Stimulated activated naive CD4-positive, alpha-beta T cell (primary cell): ENCODE measurements around the gene PLEKHA5.
"Not testable (repeated sequence)": the region's sequence is repeated elsewhere in the genome, so short reads cannot be mapped to it uniquely, and the experiment has no call there.

Source experiments
- DNase-seq, 6 experiments: peaks; one replicate each; lab custom pipeline; 2025; lab: John Stamatoyannopoulos, UW

The PLEKHA5 gene

DNA sequence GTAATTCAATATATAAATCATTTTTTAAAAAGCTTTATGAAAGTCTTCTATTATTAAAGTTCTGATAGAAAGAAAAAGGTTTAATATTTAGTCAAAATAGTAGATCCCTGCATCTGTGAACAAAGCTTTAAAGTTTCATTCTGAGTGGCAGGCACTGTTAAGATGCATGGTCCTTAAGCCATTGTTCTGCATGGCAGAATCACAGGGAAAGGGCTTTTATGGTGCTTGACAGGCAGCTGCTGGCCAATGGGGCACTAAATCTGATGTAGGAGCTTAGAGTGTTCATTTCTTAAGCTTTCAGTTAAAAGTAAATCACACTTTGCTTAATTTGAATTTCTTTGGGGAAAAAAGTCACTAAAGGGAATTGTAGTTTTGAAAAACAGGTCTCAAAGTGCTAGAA lies 148.2 kb downstream of the PLEKHA5 start:
- no peak for DNase-seq

DNA sequence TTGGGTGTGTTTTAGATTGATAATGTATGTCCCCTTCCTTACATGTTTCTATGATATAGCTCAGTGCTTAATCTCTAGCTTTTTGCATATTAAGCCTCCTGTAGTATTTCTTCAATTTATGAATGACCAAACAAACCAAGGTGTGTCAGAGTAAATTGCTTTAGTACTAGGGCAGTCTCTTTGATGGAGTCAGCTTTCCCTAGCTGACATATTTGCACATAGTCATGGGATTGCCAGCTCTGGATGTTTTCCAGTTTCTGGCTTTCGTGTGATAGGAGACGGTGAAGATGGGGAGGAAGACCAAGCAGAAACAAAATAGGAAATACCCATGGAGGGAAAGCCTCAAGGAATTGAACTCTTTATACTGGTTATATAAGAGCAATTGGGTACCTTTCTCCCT lies 148.9 kb downstream of the PLEKHA5 start:
- DNase-seq, result no peak

DNA sequence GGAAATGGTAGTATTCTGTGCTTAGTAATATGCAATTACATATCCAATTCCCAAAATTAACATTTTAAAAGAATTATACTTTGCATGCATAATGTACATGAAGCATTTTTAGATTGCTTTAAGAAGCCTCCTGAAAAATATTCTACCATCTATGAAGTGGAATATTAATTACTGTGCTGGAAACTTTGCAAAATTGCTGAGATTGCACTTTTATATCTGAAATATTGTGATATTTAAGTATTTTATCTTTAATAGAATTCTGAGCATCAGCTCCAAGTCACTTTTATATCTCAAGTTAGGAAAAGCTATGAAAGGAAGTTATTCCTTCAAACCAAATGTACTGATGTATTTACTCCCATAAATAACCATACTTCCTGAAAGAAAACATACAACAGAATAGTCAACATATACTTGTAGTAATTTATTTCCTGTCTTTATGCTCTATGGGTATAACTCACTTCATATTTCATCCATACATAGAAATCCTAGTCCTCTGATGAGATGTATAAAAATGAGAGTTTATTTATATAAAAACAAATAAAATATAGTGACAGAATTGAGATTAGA lies 152.7 kb downstream of the PLEKHA5 start:
- no peak for DNase-seq

DNA sequence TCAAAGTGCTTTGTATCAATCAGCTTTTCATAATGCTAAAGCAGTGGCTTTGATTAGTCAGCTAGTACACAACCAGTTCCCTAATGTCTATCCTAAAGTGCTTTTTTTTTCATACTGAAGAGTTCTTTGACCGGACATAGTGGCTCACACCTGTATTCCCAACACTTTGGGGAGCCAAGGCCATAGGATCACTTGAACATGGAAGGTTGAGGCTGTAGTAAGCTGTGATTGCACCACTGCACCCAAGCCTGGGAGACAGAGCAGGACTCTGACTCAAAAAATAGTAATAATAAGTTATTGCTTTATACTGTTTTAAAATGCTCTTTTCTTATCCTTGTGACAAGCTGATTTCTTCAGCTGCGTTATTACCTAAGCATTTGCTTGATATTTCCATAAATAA lies 155.1 kb downstream of the PLEKHA5 start:
- no peak for DNase-seq

DNA sequence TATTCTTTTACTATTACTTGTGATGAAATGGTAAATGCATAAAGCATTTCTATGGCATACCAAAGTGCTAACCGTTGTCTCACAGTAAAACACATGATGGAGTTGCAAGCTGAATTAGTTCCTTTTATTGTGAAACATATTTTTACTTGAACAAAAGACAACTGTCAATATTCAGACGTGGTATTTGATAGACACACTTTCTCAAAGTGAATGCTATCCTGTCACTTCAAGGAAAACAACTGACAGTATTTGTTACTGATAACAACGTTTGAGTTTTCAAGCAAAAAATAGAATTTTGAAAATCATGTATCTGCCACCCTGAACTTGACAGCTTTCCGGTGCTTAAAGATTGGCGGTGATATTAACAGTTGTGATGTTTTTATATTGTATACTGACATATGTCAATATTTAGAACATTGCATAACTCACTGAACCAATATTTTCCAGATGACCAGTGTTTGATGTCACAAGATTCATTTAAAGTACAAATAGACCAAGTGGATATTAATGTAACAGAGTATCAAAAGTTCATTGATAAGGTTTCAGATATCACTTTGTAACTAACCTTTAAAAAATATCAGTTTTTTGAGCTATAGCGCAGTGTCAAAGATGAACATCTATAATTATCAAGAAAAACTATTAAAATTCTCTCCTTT lies 156.4 kb downstream of the PLEKHA5 start:
- DNase-seq, result no peak

DNA sequence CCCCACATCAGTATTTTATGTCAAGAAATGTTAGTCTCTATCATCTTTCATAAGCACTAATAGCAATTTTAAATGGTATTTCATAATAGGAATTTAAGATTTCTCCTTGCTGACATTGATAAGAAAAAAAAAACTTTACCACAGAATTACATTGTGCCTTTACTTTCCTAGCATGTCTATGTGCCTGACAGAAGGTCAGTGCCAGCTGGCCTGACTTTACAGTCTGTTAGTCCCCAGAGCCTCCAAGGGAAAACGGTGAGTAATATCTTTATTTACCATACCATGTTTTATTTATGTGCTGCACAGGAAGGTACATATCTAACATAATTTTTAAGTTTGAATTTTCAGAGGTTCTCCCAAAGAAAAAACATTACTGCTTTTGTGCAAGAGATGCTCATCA lies 157.8 kb downstream of the PLEKHA5 start:
- DNase-seq, result no peak

DNA sequence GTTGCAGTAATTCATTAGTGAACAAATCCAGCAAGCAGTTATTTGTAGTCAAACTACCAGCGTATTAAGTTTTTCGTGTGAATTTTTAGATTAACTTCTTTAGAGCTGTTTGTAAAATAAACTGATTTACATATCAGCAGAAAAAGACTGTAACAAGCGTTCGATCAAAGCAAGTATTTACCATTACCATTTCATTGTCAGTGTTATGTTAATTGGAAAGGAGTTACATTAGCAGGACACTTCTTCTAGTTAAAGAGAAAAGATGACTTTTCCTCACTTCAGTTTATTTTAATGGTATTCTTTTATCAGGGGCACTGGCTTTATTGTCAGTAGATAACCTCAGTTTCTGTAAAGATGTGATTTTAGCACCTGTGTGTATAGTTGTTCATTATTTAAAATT lies 158.6 kb downstream of the PLEKHA5 start:
- no peak for DNase-seq

DNA sequence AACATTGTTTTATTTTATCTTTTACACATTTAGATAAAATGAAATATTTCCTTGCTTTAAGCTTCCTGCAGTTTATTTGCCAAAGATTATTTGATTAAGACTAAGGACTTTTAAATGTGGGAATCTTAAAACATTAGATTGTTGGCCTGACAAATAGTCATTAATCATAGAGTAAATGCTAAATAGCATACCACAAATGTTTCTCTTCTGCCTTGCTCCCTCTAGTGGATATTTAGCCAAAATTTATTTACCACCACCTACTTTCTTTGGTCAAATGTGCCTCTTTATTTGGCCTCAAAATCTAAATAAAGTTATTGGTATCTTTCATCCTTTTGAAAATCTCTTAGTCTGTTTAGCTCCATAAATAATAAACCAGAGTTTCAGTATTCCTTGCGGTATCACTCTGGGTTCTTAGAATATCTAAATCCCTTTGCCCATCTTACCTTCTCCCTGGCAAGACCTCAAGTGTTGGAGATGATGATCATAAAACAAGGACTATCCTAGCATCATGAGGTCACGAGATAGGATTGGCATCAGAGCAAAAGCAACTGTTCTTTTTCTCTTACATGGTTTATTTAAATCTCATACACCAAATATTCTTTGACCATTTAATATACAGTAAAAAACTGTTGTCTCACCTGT lies 159.2 kb downstream of the PLEKHA5 start:
- peak in 1 of 6 experiments; percentile 6 for DNase-seq

DNA sequence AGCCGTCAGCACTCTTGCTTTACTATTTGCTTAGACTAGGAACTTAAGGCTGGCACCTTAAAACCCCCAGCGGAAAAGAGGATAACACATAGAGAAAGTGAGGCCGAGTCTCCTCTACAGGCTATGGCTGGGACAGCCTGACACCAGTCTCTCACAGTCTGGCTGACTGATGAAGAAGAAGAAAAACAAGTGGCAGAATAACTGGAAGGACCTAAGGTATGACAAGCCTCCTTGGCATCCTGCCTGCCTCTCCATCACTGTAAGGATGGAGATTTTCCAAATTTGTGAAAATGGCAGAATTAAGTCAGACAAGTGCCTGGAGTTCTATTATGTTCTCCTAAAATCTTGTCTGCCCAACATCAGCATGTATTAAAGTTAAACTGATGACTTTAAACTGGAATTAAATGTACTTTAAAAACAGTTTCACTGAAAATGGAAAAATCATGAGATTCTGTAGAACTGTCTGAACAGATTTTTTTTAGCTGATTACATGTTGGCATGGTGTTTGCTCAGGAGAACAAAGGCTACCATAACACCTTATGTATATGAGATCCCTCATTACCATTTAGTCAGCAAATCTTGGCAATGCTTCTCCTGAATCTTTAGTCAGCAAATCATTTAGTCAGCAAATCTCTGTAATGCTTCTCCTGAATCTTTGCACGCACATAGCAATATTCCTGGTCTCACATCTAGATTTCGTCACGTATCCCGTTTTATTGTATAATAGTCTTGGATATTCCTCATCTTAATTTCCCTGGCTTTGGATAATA lies 169.5 kb downstream of the PLEKHA5 start:
- DNase-seq, result no peak

DNA sequence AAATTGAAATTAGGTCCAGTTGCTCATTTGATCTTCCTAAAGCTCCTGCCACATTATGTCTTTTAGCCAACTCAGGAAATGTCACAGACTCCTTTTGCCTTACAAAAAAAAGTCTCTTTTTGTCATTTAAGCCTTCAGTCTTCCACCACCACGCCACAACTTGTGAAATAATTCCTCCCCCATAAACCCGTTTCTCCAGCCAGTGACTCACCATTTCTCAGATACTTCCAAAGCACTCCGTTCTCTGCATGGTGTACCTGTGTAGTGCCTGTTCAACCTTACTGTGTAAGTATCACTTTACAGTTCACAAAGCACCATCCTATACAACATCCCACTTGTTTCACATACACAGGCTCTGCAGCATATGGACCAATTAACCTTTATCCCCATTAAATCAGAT lies 170.2 kb downstream of the PLEKHA5 start:
- DNase-seq, result no peak

DNA sequence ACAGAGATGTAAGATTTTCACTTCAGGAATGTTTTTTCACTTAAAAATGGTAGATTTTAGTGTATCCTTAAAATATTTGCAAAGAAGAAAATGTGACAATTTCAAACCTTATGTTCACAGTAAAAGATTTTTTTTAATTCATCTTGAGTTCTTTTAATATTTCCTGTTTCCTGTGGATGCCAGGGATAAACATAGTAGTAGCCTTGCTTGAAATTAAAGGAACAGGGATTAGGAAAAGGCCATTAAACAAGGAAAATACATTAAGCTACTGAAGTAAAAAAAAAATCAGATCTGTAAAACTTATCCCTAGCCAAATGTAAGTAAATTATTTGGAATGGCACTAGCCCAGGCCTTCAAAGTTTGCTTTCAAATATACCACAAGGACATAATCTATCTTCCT lies 171.7 kb downstream of the PLEKHA5 start:
- DNase-seq, result no peak

DNA sequence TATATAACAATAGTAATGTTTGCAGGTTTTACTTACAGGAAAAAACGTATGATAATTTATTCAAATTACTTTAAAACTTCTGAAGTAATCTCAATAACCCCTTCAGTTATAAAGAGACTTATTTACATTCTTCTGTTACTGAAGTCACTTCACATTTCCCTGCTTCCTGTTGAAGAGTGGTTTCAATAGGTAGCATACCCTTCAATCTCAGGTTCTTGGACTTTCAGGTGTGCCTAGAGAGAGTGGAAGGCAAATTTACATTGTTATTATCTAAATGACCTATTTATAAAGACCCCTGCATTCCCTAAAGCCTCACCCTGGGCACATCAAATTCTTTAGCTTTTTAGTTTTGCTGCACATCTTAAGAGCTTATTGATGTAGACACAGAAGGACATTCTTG lies 172.2 kb downstream of the PLEKHA5 start:
- no peak for DNase-seq

DNA sequence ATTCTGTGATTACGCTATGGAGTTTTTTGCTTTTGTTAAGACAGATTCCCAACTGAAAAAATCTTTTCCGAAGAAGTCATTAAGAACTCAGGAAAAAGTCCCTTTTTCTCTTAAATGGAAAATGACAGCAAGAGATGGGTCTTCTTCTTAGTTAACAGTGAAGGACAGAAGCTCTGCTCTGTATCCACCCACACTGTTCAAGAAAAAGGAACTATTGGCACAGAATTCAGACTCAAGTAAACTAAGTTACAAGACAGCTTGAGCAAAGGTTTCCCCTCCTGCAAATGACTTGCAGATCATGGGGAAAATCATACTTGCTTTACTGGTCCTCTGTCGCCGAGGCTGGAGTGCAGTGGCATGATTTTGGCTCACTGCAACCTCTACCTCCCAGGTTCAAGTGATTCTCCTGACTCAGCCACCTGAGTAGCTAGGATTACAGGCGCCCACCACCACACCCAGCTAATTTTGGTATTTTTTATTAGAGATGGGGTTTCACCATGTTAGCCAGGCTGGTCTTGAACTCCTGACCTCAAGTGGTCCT lies 172.6 kb downstream of the PLEKHA5 start:
- DNase-seq, result no peak

DNA sequence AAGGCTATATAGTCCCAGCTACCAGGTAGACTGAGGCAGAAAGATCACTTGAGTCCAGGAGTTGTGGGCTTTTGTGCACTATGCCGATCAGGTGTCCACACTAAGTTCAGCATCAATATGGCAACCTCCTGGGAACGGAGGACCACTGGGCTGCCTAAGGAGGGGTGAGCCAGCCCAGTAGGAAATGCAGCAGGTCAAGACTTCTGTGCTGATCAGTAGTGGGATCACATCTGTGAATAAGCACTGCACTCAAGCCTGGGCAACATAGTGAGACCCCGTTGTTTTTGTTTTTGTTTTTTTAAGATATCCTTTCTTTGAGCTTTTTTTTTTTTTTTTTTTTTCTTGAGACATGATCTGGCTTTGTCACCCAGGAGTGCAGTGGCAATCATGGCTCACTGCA lies 174.0 kb downstream of the PLEKHA5 start:
- DNase-seq, result no peak

DNA sequence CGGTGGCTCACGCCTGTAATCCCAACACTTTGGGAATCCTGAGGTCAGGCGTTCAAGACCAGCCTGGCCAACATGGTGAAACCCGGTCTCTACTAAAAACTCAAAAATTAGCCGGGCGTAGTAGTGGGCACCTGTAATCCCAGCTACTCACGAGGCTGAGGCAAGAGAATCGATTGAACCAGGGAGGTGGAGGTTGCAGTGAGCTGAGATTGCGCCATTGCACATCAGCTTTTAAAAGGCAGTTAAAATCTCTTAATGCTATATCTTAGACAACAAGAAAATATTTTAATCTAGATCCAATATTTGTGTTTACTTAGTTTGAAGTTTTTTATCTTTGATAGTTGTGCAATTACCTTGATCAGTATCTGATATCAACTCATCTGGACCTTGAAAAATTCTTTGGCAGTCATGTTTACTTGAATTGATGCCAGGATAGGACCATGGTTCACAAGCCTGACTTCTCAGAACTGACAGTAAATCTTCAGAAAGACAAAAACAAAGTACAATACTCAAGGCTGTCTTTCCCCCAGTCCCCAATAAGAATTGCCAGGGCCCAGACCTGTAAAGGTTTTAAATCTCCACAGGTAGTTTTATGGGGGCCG lies 174.7 kb downstream of the PLEKHA5 start:
- no peak for DNase-seq

DNA sequence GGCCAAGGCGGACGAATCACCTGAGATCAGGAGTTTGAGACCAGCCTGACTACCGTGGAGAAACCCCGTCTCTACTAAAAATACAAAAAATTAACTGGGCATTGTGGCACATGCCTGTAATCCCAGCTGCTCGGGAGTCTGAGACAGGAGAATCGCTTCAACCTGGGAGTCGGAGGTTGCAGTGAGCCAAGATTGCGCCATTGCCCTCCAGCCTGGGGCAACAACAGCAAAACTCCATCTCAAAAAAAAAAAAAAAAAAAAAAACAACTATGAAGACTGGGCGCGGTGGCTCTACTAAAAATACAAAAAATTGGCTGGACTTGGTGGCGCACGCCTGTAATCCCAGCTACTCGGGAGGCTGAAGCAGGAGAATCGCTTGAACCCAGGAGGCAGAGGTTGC lies 176.1 kb downstream of the PLEKHA5 start:
- not testable (repeated sequence) for DNase-seq

DNA sequence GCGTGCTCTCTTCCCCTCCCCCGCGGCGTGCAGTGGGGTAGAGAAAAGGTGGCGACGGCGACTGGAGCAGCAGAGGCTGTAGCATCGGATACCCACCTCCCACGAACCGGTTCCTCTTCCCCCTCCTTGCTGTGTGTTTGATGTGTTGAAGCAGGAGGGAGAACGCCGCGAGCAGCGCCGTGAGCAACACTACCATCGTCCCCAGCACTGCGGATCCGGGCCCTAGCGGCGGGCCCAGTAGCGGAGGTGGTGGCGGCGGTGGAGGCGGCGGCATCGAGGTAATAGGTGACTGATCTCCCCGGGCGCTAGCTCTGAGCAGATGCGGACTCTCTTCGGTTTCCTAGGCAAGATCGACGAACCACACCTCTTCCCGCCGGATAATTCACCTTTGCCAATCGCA lies 176.8 kb downstream of the PLEKHA5 start:
- no peak for DNase-seq

DNA sequence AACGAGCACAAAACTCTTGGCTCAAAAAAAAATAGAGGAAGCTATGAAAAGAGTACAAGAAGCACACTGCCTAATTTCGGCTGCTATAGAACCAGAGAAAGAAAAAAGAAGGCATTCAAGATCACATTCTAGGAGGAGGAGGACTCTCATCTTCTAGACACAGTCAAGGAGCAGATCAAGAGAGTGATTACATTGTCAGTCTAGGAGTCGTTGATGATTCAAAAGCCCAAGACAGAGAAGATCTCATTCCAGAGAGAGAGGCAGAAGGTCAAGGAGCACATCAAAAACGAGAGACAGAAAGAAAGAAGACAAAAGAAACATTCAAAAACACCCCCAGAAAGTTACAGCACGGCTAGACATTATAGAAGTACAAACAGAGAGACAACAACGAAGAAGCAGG lies 177.9 kb downstream of the PLEKHA5 start:
- DNase-seq, result no peak

DNA sequence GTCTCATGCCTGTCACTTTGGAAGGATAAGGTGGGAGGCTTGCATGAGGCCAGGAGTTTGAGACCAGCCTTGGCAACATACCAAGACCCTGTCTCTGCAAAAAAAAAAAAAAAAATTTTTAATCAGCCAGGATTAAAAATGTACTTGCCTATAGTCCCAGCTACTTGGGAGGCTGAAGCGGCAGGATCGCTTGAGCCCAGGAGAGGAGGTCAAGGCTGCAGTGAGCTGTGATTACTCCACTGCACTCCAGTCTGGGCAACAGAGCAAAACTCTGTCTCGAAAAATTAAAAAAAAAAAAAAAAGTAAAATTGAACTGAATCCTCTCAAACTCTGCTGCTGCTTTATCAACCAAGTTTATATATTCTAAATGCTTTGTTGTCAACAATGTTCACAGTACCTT lies 181.6 kb downstream of the PLEKHA5 start:
- no peak for DNase-seq

DNA sequence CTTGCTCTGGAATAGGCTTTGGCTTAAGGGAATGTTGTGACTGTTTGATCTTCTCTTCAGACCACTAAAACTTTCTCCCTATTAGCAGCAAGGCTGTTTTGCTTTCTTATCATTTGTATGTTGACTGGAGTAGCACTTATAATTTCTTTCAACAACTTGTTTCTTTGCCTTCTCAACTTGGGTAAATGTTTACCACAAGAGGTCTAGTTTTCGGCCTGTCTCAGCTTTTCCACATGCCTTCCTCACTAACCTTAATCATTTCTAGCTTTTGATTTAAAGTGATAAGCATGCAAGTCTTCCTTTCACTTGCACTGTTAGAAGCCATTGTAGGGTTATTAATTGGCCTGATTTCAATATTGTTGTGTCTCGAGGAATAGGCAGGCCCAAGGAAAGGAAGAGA lies 183.1 kb downstream of the PLEKHA5 start:
- no peak for DNase-seq

DNA sequence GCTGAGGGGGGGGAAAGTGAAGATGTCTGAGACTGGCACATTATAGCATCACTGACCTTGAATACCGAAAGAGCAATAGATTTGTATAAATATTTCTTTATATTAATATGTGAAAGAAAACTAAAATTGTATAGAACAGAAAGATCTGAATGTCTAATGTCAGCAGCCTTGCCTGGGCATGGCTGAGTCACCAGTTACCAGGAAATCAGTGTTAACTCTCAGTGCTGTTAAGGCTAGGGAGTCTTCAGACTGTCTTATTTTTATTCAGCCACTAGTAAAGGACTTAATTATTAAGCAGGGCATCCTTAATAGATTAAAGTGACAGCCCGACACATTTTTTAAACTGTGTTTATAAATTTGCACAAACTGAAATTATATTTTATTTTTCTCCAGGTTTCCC lies 186.9 kb downstream of the PLEKHA5 start:
- no peak for DNase-seq

DNA sequence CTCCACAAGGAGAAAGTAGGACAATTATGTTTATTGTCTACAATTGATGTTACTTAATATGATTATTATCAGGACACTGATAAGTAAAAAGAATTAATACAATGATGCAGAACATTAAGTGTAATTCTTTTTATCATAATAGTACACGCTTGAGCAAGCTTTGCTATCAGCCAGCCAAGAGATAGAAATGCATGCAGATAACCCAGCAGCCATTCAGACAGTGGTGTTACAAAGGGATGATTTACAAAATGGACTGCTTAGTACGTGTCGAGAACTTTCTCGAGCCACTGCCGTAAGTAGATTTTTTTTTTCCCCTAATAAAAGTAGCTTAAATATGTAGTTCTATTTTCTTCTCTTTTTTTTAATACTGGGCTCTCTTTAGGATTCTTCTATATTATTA lies 192.8 kb downstream of the PLEKHA5 start:
- no peak for DNase-seq
